Mesenchymal stem cell (in vitro differentiated cells and primary cell): Measurements from ENCODE around the gene ROBO2.

Source experiments
- DNase-seq: peaks from one replicate; pipeline ENCODE4 v3.0.0-alpha.2; 2013
- H2AFZ ChIP-seq: one replicate; pipeline ENCODE4 v1.6.1; 2013; ENCODE audit warnings: low read depth, mild to moderate bottlenecking, control low read depth, inconsistent platforms, low read length, moderate library complexity
- H2AK5ac ChIP-seq: 2 replicates; pipeline ENCODE4 v1.6.1; 2013; ENCODE audit warnings: low read length, moderate library complexity, mild to moderate bottlenecking, inconsistent platforms; ENCODE audit not compliant: severe bottlenecking
- H2BK120ac ChIP-seq: one replicate; pipeline ENCODE4 v1.6.1; 2013; ENCODE audit warnings: low read depth, mild to moderate bottlenecking, inconsistent platforms, low read length, moderate library complexity
- H2BK12ac ChIP-seq, 2 experiments: one replicate each; pipeline ENCODE4 v1.6.1; 2013; ENCODE audit warnings: inconsistent platforms in 2 of 2, low read length in 2 of 2, mild to moderate bottlenecking in 2 of 2, moderate library complexity in 2 of 2, control low read depth in 1 of 2
- H2BK15ac ChIP-seq: one replicate; pipeline ENCODE4 v1.6.1; 2013; ENCODE audit warnings: mild to moderate bottlenecking, low read depth, inconsistent platforms; ENCODE audit not compliant: poor library complexity, severe bottlenecking
- H2BK5ac ChIP-seq: 2 replicates; pipeline ENCODE4 v1.6.1; 2013; ENCODE audit warnings: low read depth, mild to moderate bottlenecking, low read length, control low read depth, inconsistent platforms; ENCODE audit not compliant: poor library complexity, severe bottlenecking
- H3K14ac ChIP-seq, 2 experiments: one replicate each; pipeline ENCODE4 v1.6.1; 2013; ENCODE audit warnings: inconsistent platforms in 2 of 2, low read length in 2 of 2, control low read depth in 1 of 2, mild to moderate bottlenecking in 1 of 2, moderate library complexity in 1 of 2
- H3K18ac ChIP-seq, 2 experiments: one replicate each; pipeline ENCODE4 v1.6.1; 2013; ENCODE audit warnings: inconsistent platforms in 2 of 2, low read length in 2 of 2, control low read depth in 1 of 2, low read depth in 1 of 2, mild to moderate bottlenecking in 1 of 2
- H3K23ac ChIP-seq, 2 experiments: one replicate each; pipeline ENCODE4 v1.6.1; 2013; ENCODE audit warnings: inconsistent platforms in 2 of 2, low read length in 2 of 2, mild to moderate bottlenecking in 2 of 2, moderate library complexity in 2 of 2, control low read depth in 1 of 2
- H3K27ac ChIP-seq: 2 replicates; pipeline ENCODE4 v1.5.1; 2013; ENCODE audit warnings: mild to moderate bottlenecking, moderate library complexity, low read length, control low read depth, inconsistent platforms; ENCODE audit not compliant: poor library complexity, severe bottlenecking
- H3K27me3 ChIP-seq, 2 experiments: 2 replicates each; pipeline versions ENCODE4 v1.6.1 to v1.7.0; 2013; ENCODE audit warnings: low read length in 2 of 2, mild to moderate bottlenecking in 2 of 2, moderate library complexity in 2 of 2, control low read depth in 1 of 2, inconsistent platforms in 1 of 2; ENCODE audit not compliant: control insufficient read depth in 1 of 2, insufficient read depth in 1 of 2
- H3K36me3 ChIP-seq, 2 experiments: 2 replicates each; pipeline versions ENCODE4 v1.6.1 to v1.7.0; 2013; ENCODE audit warnings: low read length in 2 of 2, control low read depth in 1 of 2, inconsistent platforms in 1 of 2, low read depth in 1 of 2, mild to moderate bottlenecking in 1 of 2; ENCODE audit not compliant: insufficient read depth in 2 of 2, control insufficient read depth in 1 of 2
- H3K4ac ChIP-seq, 2 experiments: one replicate each; pipeline ENCODE4 v1.6.1; 2013; ENCODE audit warnings: inconsistent platforms in 2 of 2, low read length in 2 of 2, mild to moderate bottlenecking in 2 of 2, moderate library complexity in 2 of 2, control low read depth in 1 of 2, low read depth in 1 of 2
- H3K4me1 ChIP-seq: 2 replicates; pipeline ENCODE4 v1.6.1; 2013; ENCODE audit warnings: low read depth, low read length, control low read depth; ENCODE audit not compliant: control insufficient read depth, insufficient read depth
- H3K4me2 ChIP-seq: 2 replicates; pipeline ENCODE4 v1.6.1; 2013; ENCODE audit warnings: low read length, mild to moderate bottlenecking, inconsistent platforms; ENCODE audit not compliant: poor library complexity, severe bottlenecking
- H3K4me3 ChIP-seq, 2 experiments: 2 replicates each; pipeline versions ENCODE4 v1.5.1 to v1.7.0; 2013; ENCODE audit warnings: low read length in 2 of 2, mild to moderate bottlenecking in 2 of 2, control low read depth in 1 of 2, low read depth in 1 of 2; ENCODE audit not compliant: insufficient read depth in 1 of 2
- H3K79me1 ChIP-seq: replicated peaks from 2 replicates; pipeline ENCODE4 v1.6.1; 2013; ENCODE audit warnings: mild to moderate bottlenecking, control low read depth, low read length, inconsistent platforms; ENCODE audit not compliant: poor library complexity, severe bottlenecking
- H3K9ac ChIP-seq: 2 replicates; pipeline ENCODE4 v1.7.0; 2013; ENCODE audit warnings: mild to moderate bottlenecking, low read length, moderate library complexity
- H3K9me3 ChIP-seq: 2 replicates; pipeline ENCODE4 v1.7.0; 2013; ENCODE audit warnings: mild to moderate bottlenecking, low read length; ENCODE audit not compliant: control insufficient read depth
- H4K8ac ChIP-seq: one replicate; pipeline ENCODE4 v1.6.1; 2013; ENCODE audit warnings: inconsistent platforms, mild to moderate bottlenecking, low read length, moderate library complexity
- H4K91ac ChIP-seq: one replicate; pipeline ENCODE4 v1.6.1; 2013; ENCODE audit warnings: mild to moderate bottlenecking, low read length, inconsistent platforms
- WGBS: methylation state at CpG from one replicate; pipeline ENCODE4 v1.1.7; 2013; ENCODE audit warnings: mixed read lengths; 5-methylcytosine and 5-hydroxymethylcytosine counted together

The ROBO2 gene

DNA sequence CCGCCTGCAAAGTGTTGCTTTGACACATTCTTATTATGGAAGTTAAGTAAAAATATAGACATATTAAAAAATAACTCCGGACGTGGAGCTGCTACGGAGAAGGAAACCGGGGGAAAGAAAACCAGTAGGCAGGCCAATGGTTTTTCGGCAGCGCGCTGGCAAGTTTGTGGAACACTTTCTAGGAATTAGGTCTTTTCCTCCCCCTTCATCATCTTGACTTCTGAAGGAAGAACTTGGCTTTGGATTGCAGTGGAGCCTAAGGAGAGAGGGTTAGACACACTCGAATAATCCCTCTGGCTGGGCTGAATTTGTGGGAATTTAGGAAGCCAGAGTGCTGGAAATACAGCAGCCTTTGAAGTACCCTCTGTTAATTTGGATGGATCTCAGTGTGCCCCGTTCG lies 317 bp downstream of the ROBO2 start:
- no peak overlapping the region for H3K18ac ChIP-seq
- no peak overlapping the region for H3K9ac ChIP-seq
- H2BK15ac ChIP-seq: no peak overlapping the region
- H4K8ac ChIP-seq: no peak overlapping the region
- H3K4ac ChIP-seq: no peak overlapping the region
- H3K27ac ChIP-seq: no peak overlapping the region
- no peaks in the 10 kb centered on the region for H3K36me3 ChIP-seq
- H3K79me1 ChIP-seq: no peaks in the 10 kb centered on the region
- no peak overlapping the region for H2BK120ac ChIP-seq
- H2AFZ ChIP-seq: no peak overlapping the region
- H4K91ac ChIP-seq: no peak overlapping the region
- DNase-seq: peak; percentile 23
- H3K9me3 ChIP-seq: no peaks in the 10 kb centered on the region
- peaks cover 4 to 49% of the 10 kb centered on the region in 2 experiments for H3K27me3 ChIP-seq
- no peak overlapping the region for H3K14ac ChIP-seq
- H2BK5ac ChIP-seq: no peak overlapping the region
- H3K23ac ChIP-seq: no peak overlapping the region
- peak overlapping the region; percentile 90 for H3K4me2 ChIP-seq
- 2% methylated on average over 7 of the region's 11 CpGs for WGBS
- no peak overlapping the region for H2BK12ac ChIP-seq
- peaks cover 3% of the 10 kb centered on the region for H3K4me1 ChIP-seq
- H2AK5ac ChIP-seq: no peak overlapping the region
- peak overlapping the region; percentile 67 to 75 for H3K4me3 ChIP-seq

- Histone ChIP-seq H3K14ac (no peak overlapping the region), H2BK15ac (no peak overlapping the region), H2AK5ac (no peak overlapping the region), H2BK120ac (no peak overlapping the region), H3K27ac (no peak overlapping the region), H3K9ac (no peak overlapping the region), H4K8ac (no peak overlapping the region), H4K91ac (no peak overlapping the region), H3K79me1 (no peaks in the 10 kb centered on the region), H3K9me3 (no peaks in the 10 kb centered on the region), H2AFZ (no peak overlapping the region), H3K36me3 (no peaks in the 10 kb centered on the region), H3K4me1 (peaks cover 3% of the 10 kb centered on the region), H3K4me2 (no peak overlapping the region), H2BK12ac (peak overlapping the region in 1 of 2 experiments; percentile 3), H3K4ac (no peak overlapping the region), H3K18ac (no peak overlapping the region), H2BK5ac (no peak overlapping the region), H3K4me3 (no peak overlapping the region), H3K27me3 (peaks cover 4 to 49% of the 10 kb centered on the region in 2 experiments), H3K23ac (no peak overlapping the region)
- 60% methylated on average over 9 of the region's 9 CpGs for WGBS
- DNase-seq: no peak
Measured at GRCh38 chr3:77040926-77041722, 1.2 kb downstream of the ROBO2 start.

DNA sequence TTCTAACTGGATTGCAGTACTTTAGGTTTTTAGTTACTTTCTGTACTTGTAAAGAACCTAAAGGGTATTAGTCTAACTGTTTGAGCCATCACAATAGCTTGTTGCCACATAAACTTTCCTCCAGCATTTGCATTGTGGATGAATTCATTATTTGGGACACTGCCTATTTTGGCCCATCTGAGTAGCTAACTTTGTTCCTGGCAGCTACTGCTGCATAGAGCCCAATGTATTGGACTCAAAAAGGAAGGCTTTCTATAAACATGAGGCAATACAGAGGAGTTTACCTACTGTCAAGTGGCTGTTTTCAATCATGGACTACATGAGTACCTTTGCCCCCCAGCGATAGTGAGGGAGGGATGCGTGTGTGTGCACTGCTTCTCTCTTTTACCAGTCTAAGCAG lies 1.9 kb downstream of the ROBO2 start:
- Histone ChIP-seq H2AK5ac (no peak overlapping the region), H3K36me3 (no peaks in the 10 kb centered on the region), H2BK12ac (no peak overlapping the region), H3K4me1 (peaks cover 3% of the 10 kb centered on the region), H2BK120ac (no peak overlapping the region), H3K27me3 (peaks cover 4 to 49% of the 10 kb centered on the region in 2 experiments), H3K9ac (no peak overlapping the region), H3K9me3 (no peaks in the 10 kb centered on the region), H3K18ac (no peak overlapping the region), H3K27ac (no peak overlapping the region), H4K91ac (no peak overlapping the region), H3K4me2 (no peak overlapping the region), H2BK15ac (no peak overlapping the region), H2AFZ (no peak overlapping the region), H3K79me1 (no peaks in the 10 kb centered on the region), H2BK5ac (no peak overlapping the region), H3K4ac (no peak overlapping the region), H3K23ac (no peak overlapping the region), H3K4me3 (no peak overlapping the region), H3K14ac (no peak overlapping the region), H4K8ac (no peak overlapping the region)
- WGBS: no CpG with 5 or more reads among the region's 2 CpGs
- DNase-seq: no peak

DNA sequence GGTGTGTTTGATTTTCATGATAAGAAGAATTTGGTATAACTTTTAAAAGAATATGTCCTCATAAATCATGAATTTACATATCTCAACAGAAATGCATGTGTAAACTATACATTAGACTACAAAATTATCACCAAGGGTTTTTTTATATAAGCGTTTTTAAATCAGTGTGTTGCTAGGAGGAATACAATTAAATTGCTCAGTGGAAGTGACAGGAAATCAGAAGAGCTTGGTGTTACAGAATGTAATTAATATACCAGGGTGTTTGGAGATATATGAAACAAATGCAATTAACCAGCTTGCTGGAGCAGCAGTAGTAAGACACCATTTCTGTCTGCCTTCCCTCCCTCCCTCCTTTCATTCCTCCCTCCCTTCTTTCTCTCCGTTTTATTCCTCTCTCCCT lies 2.4 kb downstream of the ROBO2 start:
- H3K9ac ChIP-seq: no peak overlapping the region
- 92% methylated on average over 2 of the region's 2 CpGs for WGBS

More for the DNA sequence above, 2.4 kb downstream of the ROBO2 start:
- no peak overlapping the region for H3K27ac ChIP-seq
- no peak overlapping the region for H2BK120ac ChIP-seq
- H2BK12ac ChIP-seq: no peak overlapping the region
- H3K4ac ChIP-seq: no peak overlapping the region
- no peaks in the 10 kb centered on the region for H3K79me1 ChIP-seq
- H2AFZ ChIP-seq: no peak overlapping the region
- H3K4me3 ChIP-seq: no peak overlapping the region
- H3K4me1 ChIP-seq: peaks cover 3% of the 10 kb centered on the region
- no peak overlapping the region for H3K23ac ChIP-seq
- no peak overlapping the region for H3K14ac ChIP-seq
- H3K4me2 ChIP-seq: no peak overlapping the region
- no peak overlapping the region for H4K91ac ChIP-seq
- no peak overlapping the region for H2BK5ac ChIP-seq
- DNase-seq: no peak
- peaks cover 4 to 49% of the 10 kb centered on the region in 2 experiments for H3K27me3 ChIP-seq
- no peak overlapping the region for H2AK5ac ChIP-seq
- no peak overlapping the region for H2BK15ac ChIP-seq
- no peaks in the 10 kb centered on the region for H3K36me3 ChIP-seq
- H3K9me3 ChIP-seq: no peaks in the 10 kb centered on the region
- no peak overlapping the region for H3K18ac ChIP-seq
- no peak overlapping the region for H4K8ac ChIP-seq
